Calu3 (cell line): ENCODE measurements around the gene S100A7A. TPM values are rescaled to one million over a fixed set of nuclear protein-coding genes. Genes with fewer than 3 reads are reported as not detected.
A peak's percentile ranks its signal among the peaks of the same experiment; 100 is the strongest.
"Not testable (repeated sequence)": the region's sequence is repeated elsewhere in the genome, so short reads cannot be mapped to it uniquely, and the experiment has no call there.

ENCODE experiments used
- BruUV-seq: library from RNA; stranded (reverse); fragments of 400-500 nt; replicated peaks from 2 replicates; lab custom pipeline; 2021; lab: Mats Ljungman, UMichigan
- CTCF ChIA-PET: fragments of 300-600 bp; sonication (Branson Sonifier 250); formaldehyde crosslinking; loops from one replicate; lab custom pipeline; 2022; ENCODE audit warnings: antibody characterized with exemption; lab: Charles Lee
- DNase-seq: peaks from one replicate; pipeline ENCODE4 v3.0.0; 2022
- H3K27ac Mint-ChIP-seq: one replicate; pipeline ENCODE4 v1.8.0; 2022; ENCODE audit warnings: mixed read lengths; ENCODE audit not compliant: unreplicated experiment
- H3K27me3 Mint-ChIP-seq: one replicate; pipeline ENCODE4 v1.8.0; 2022; ENCODE audit warnings: mixed read lengths; ENCODE audit not compliant: unreplicated experiment
- H3K36me3 Mint-ChIP-seq: one replicate; pipeline ENCODE4 v1.8.0; 2022; ENCODE audit warnings: mild to moderate bottlenecking, moderate library complexity, mixed read lengths; ENCODE audit not compliant: insufficient read depth, unreplicated experiment
- H3K4me1 Mint-ChIP-seq: one replicate; pipeline ENCODE4 v1.8.0; 2022; ENCODE audit warnings: mild to moderate bottlenecking, low read depth, mixed read lengths; ENCODE audit not compliant: unreplicated experiment
- H3K4me3 Mint-ChIP-seq: one replicate; pipeline ENCODE4 v1.8.0; 2022; ENCODE audit warnings: mild to moderate bottlenecking, low read depth, moderate library complexity, mixed read lengths; ENCODE audit not compliant: unreplicated experiment
- H3K9me3 Mint-ChIP-seq: one replicate; pipeline ENCODE4 v1.8.0; 2022; ENCODE audit warnings: low read depth, mixed read lengths; ENCODE audit not compliant: unreplicated experiment
- intact Hi-C: fragments of 100-400 bp; cut with micrococcal nuclease; formaldehyde crosslinking; loops from one replicate; pipeline ENCODE4 v1.10.0; 2022; ENCODE audit not compliant: unreplicated experiment
- total RNA-seq: library from RNA; stranded (reverse); gene quantifications from 2 replicates; pipeline ENCODE4 v1.2.3, GENCODE V29; 2022
- TF ChIP-seq, protein P1 (sequence below): fragments of 200-600 bp; IDR thresholded peaks from one replicate; pipeline ENCODE4 v1.8.0; 2022; ENCODE audit warnings: antibody characterized with exemption; ENCODE audit not compliant: unreplicated experiment

S100A7A gene
- total RNA-seq, 1 experiment from 2014 or later: not detected

DNA sequence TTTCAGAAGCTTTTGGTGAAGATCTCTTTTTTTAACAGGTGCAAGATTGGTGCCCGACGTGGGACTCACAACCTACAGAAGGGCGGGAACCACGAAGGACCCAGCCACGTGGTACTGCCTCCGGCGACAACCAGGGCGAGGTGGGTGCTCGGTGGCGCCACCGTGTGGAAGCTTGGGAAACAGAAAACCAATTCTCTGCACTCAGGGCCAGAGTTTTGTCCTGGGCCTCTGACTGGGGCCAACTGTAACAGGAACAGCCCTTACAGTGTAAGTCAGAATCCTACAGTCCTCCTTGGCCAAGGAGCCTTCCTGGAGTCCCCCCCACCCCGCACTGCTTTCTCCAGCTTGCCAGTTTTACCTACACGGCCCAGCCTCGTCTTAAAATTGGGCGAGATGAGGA is 11.6 kb upstream of the S100A7A start:
- peaks cover 99% of the 10 kb centered on the region for H3K27me3 Mint-ChIP-seq
- CTCF ChIA-PET: no interaction called here
- no peaks in the 10 kb centered on the region for H3K4me1 Mint-ChIP-seq
- H3K27ac Mint-ChIP-seq: no peak overlapping the region
- no peaks in the 10 kb centered on the region for H3K9me3 Mint-ChIP-seq
- TF ChIP-seq, protein P1, sequence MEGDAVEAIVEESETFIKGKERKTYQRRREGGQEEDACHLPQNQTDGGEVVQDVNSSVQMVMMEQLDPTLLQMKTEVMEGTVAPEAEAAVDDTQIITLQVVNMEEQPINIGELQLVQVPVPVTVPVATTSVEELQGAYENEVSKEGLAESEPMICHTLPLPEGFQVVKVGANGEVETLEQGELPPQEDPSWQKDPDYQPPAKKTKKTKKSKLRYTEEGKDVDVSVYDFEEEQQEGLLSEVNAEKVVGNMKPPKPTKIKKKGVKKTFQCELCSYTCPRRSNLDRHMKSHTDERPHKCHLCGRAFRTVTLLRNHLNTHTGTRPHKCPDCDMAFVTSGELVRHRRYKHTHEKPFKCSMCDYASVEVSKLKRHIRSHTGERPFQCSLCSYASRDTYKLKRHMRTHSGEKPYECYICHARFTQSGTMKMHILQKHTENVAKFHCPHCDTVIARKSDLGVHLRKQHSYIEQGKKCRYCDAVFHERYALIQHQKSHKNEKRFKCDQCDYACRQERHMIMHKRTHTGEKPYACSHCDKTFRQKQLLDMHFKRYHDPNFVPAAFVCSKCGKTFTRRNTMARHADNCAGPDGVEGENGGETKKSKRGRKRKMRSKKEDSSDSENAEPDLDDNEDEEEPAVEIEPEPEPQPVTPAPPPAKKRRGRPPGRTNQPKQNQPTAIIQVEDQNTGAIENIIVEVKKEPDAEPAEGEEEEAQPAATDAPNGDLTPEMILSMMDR: peak; percentile 68
- H3K36me3 Mint-ChIP-seq: no peaks in the 10 kb centered on the region
- peak; percentile 58 for DNase-seq
- BruUV-seq: no TSS peak
- H3K4me3 Mint-ChIP-seq: no peak overlapping the region
- intact Hi-C loops: loop anchor here (1.0 kb wide), 1 partner anchor 51 kb away; no protein-coding TSS in a partner anchor

DNA sequence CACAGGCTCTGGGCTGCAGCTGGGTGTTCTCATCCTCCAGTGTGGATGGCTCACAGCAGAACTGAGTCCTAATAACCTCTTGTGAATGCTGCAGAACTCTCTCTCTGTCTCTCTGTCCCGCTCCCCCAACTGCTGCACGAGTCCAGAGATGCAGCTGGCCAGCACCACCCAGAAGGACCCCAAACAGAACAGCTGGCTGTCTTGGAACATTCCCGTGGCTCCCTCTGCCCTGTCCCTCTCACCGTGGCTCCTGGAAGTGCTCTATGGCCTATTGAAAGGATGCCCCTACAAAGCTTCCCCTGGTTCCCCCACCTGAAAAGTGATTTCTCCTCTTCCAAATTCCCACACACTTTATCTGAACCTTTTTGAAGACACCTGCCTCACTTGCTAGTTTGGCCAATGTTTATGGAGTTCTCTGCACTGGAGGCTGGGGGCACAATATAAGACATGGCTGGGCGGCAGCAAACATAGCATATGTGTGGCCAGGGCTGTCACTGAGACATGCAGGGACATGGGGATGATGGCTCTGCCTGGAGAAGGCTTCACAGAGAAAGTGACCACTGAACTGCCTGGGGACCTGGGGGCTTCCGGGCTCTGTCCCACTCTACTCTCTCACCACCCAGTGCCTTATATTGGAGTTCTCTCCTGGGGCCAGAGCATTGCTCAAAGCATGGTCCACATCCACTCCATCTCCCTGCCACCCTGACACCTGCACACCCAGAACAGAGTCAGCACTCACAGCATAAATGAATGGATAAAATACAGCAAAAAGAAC is 10.3 kb upstream of the S100A7A start:
- CTCF ChIA-PET, H3K4me1 Mint-ChIP-seq, DNase-seq, H3K9me3 Mint-ChIP-seq, H3K4me3 Mint-ChIP-seq, H3K27ac Mint-ChIP-seq, intact Hi-C loops, BruUV-seq, H3K36me3 Mint-ChIP-seq: not testable (repeated sequence)
- peaks cover 99% of the 10 kb centered on the region for H3K27me3 Mint-ChIP-seq

DNA sequence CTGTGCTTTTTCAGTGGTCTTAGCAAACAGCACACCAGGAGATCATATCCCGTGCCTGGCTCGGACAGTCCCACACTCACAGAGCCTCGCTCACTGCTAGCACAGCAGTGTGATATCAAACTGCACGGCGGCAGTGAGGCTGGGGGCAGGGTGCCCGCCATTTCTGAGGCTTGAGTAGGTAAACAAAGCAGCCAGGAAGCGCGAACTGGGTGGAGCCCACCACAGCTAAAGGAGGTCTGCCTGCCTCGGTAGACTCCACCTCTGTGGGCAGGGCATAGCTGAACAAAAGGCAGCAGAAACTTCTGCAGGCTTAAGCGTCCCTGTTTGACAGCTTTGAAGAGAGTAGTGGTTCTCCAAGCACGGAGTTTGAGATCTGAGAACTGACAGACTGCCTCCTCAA is 9.0 kb upstream of the S100A7A start:
- intact Hi-C loops, H3K4me1 Mint-ChIP-seq, CTCF ChIA-PET, H3K27ac Mint-ChIP-seq, BruUV-seq, H3K9me3 Mint-ChIP-seq, H3K36me3 Mint-ChIP-seq, DNase-seq, H3K4me3 Mint-ChIP-seq: not testable (repeated sequence)
- H3K27me3 Mint-ChIP-seq: peaks cover 93% of the 10 kb centered on the region

DNA sequence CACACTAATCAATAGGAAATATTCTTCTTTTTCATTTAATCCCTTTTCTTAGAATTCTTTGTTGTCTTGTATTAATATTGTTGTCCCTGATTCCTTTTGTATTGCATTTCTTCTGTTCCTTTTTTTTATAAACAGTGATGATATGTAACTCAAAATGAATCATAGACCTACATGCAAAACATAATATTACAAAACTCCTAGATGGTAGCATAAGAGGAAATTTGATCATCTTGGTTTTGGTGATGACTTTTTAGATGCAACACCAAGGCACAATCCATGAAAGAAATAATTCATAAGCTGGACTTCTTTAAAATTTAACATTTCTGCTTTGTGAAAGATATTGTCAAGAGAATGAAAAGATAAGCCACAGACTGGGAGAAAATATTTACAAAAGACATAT is 2.4 kb upstream of the S100A7A start:
- DNase-seq, H3K4me3 Mint-ChIP-seq, H3K9me3 Mint-ChIP-seq, BruUV-seq, intact Hi-C loops, H3K4me1 Mint-ChIP-seq, H3K36me3 Mint-ChIP-seq, H3K27ac Mint-ChIP-seq: not testable (repeated sequence)
- H3K27me3 Mint-ChIP-seq: peaks cover 81% of the 10 kb centered on the region
- CTCF ChIA-PET: interaction anchor here (0.9 kb wide), 1 partner anchor 61 kb away, joined by 3 read pairs; no protein-coding TSS in a partner anchor

DNA sequence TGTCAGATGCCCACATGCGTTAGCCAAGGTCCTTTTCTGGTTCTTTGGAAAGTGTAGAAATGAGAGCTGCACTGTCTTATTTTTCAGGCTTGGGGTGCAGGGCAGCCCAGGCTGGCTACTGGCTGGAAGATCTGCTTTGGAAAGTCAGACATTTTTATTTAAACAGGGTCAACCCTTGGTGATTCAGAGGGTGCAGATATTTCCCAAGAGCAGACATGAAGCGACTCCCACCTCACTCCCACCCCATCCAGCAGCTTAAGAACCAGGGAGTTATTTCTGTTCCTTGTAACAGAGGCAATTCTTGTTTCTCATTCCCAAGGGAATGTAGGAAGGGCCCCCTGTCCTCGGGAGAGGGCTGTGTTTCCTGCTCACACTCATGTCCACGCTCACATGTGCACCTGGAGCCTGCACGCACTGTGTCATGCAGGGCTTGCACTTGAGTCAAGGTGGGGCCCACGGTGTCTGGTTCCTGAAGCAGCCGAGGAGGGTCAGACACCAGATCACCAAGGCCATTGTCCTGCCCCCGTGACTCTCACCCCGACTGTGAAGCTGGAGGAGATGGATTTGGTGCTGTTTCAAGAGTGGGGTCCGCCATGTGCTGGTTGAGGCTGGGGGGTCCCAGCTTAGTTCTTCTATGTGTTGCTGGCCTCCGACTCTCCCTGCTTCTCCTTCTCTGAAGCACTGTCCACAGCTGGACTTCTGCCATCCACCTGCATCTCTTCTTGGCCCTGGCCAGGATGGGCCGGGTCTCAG is 992 bp downstream of the S100A7A start:
- Mint-ChIP-seq H3K27ac (no peak overlapping the region), H3K36me3 (no peaks in the 10 kb centered on the region), H3K4me1 (no peaks in the 10 kb centered on the region), H3K4me3 (no peak overlapping the region), H3K27me3 (peaks cover 82% of the 10 kb centered on the region), H3K9me3 (no peaks in the 10 kb centered on the region)
- CTCF ChIA-PET: no interaction called here
- intact Hi-C loops: no loop called here
- no peak for DNase-seq
- TF ChIP-seq, protein P1: no peak
- no TSS peak for BruUV-seq

DNA sequence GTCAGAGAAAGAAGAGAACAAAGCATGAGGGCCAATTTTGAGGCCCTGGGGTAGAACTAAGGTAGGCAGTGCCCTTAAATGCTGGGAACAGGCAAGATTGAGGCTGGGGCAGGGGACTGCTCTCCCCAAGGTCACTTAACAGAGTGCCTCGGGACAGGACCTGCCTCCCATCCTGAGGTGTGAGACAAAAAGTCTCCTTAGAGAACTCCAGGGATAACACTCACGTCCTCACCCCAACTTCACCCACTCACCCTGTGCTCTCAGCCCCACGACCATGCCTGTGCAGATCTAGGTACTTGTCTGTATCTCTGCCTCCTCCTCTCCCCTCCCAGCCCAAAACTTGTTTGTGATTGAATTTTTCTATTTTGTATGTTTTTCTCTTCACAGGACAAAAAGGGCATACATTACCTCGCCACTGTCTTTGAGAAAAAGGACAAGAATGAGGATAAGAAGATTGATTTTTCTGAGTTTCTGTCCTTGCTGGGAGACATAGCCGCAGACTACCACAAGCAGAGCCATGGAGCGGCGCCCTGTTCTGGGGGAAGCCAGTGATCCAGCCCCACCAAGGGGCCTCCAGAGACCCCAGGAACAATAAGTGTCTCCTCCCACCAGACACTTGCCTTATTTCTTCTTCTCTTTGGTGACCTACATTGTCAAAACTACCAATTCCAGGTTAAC is 2.6 kb downstream of the S100A7A start:
- CTCF ChIA-PET: not testable (repeated sequence)

DNA sequence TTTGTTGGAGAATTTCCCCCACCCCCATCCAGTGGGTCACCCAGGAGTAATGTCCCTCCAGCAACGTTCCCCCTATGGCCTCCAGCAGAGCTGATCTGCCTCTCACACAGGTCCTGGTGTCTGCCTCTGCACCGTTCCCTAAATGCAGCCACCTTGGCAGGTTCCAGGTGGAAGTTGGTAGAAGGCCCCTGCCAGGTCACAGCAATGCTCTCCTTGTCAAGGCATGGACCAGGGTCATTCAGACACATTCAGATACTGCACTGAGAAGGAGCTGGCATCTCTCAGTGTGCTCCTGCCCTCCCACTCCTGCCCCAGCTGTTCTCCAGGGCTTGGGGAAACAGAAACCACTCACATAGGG is 3.1 kb downstream of the S100A7A start:
- H3K27ac Mint-ChIP-seq, BruUV-seq, H3K9me3 Mint-ChIP-seq, H3K4me1 Mint-ChIP-seq, intact Hi-C loops, DNase-seq, H3K36me3 Mint-ChIP-seq, H3K4me3 Mint-ChIP-seq, CTCF ChIA-PET: not testable (repeated sequence)
- H3K27me3 Mint-ChIP-seq: peaks cover 82% of the 10 kb centered on the region

More for the DNA sequence above, 2.6 kb downstream of the S100A7A start:
- H3K4me1 Mint-ChIP-seq, H3K27ac Mint-ChIP-seq, H3K4me3 Mint-ChIP-seq, DNase-seq, H3K36me3 Mint-ChIP-seq, intact Hi-C loops, BruUV-seq, H3K9me3 Mint-ChIP-seq: not testable (repeated sequence)
- peaks cover 82% of the 10 kb centered on the region for H3K27me3 Mint-ChIP-seq
